ENCODE results near the gene ERICH3.

DNA sequence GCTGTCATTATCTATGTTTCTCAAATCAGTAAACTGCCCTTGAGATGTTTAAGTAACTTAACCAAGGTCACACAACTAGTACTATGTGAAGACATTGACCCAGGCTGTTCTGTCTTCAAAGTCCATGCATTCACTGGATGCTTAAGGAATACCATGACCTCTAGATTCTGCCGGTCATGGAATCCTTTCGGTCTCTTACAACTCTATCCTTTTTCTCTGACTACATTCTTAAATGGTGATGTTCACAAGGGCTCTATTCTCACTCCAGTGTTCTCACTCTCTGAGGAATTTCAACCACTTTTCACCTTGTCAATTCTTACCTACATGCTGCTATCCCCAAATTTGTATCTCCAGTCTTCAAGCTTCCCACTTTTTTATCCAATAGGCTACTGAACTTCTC lies 44.0 kb upstream of the ERICH3 start:
- no peak for TF ChIP-seq CTCF (conservative IDR thresholded peaks at IDR 0.05)
- no peak for TF ChIP-seq ZFX (IDR thresholded peaks at IDR 0.05)
